Measurements from ENCODE around the gene CCDC38. TPM values are rescaled to one million over a fixed set of nuclear protein-coding genes. Genes with fewer than 3 reads are reported as not detected.

CCDC38 gene
- total and polyA plus RNA-seq, 10 of the 15 experiments (the other 5 are each of a cell fraction or from before 2014, with no cell fraction given) = 0.04 to 0.05 TPM; not detected in 8

DNA sequence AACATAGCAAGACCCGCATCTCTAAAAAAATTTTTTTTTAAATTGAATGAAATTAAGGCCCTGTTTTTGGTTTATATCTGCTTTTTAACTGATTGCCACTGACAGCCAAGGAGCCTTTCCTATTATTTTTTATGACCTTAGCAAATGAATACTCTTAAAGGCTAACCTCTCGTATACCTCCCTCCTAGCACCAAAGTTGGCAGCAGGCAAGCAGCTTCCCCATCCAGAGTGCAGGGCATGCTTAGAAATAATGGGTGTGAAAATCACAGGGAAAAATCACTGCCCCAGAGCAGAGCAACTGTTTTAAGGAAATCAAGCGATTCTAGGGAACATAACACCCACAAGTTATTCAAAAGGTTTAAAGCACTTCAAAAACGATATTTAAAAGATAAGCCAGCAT is 33.1 kb upstream of the CCDC38 start:
- ChIA-PET POLR2A (interaction anchor here (0.6 kb wide), 1 partner anchor 34 kb away, joined by 5 read pairs; no protein-coding TSS in a partner anchor), RAD21 (ENCODE audit: unreplicated experiment) (no interaction called here), SMC1A (ENCODE audit: uncharacterized antibody, unreplicated experiment) (no interaction called here), CTCF (no interaction called here)
- in situ Hi-C loops (cut with MboI) (no loop called here), intact Hi-C loops (cut with micrococcal nuclease; ENCODE audit: unreplicated experiment) (no loop called here)
- H3K27me3 ChIP-seq (replicated peaks in 1 of 2; ENCODE audit: control insufficient read depth in 2 of 2, insufficient read depth in 2 of 2, low read length in 1 of 2) = no peaks in the 10 kb centered on the region; a peak in 1 of 4 replicates
- BruUV-seq (replicated peaks) = no TSS peak
- H3K79me2 ChIP-seq (ENCODE audit: control insufficient read depth, insufficient read depth, low read length) = no peaks in the 10 kb centered on the region
- H3K4me2 ChIP-seq (ENCODE audit: control insufficient read depth, insufficient read depth) = no peak overlapping the region
- no peaks in the 10 kb centered on the region for H3K36me3 ChIP-seq (ENCODE audit: control insufficient read depth in 2 of 2, insufficient read depth in 2 of 2, low read length in 1 of 2)
- DNase-seq (ENCODE audit: low read depth, low spot score) = no peak
- no peak overlapping the region for H3K27ac ChIP-seq (ENCODE audit: control insufficient read depth, insufficient read depth)
- H3K4me3 ChIP-seq = no peak overlapping the region
- no peaks in the 10 kb centered on the region for H3K4me1 ChIP-seq (ENCODE audit: control insufficient read depth, insufficient read depth, low read length)
- TF ChIP-seq, protein P1, sequence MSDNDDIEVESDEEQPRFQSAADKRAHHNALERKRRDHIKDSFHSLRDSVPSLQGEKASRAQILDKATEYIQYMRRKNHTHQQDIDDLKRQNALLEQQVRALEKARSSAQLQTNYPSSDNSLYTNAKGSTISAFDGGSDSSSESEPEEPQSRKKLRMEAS (IDR thresholded peaks at IDR 0.05; ENCODE audit: low read depth, low read length) = no peak
- TF ChIP-seq JUNB (IDR thresholded peaks at IDR 0.05) (no peak), CBX3 (IDR thresholded peaks at IDR 0.05; ENCODE audit: borderline replicate concordance, low read depth) (no peak), SIN3A (IDR thresholded peaks at IDR 0.05; ENCODE audit: low read depth, low read length) (no peak), RELA (IDR thresholded peaks at IDR 0.05; ENCODE audit: borderline replicate concordance, partially characterized antibody) (no peak), NFXL1 (IDR thresholded peaks at IDR 0.05; ENCODE audit: borderline replicate concordance) (no peak), WRNIP1 (IDR thresholded peaks at IDR 0.05; ENCODE audit: borderline replicate concordance, low read depth, low read length) (no peak)
- TF ChIP-seq, protein P2, sequence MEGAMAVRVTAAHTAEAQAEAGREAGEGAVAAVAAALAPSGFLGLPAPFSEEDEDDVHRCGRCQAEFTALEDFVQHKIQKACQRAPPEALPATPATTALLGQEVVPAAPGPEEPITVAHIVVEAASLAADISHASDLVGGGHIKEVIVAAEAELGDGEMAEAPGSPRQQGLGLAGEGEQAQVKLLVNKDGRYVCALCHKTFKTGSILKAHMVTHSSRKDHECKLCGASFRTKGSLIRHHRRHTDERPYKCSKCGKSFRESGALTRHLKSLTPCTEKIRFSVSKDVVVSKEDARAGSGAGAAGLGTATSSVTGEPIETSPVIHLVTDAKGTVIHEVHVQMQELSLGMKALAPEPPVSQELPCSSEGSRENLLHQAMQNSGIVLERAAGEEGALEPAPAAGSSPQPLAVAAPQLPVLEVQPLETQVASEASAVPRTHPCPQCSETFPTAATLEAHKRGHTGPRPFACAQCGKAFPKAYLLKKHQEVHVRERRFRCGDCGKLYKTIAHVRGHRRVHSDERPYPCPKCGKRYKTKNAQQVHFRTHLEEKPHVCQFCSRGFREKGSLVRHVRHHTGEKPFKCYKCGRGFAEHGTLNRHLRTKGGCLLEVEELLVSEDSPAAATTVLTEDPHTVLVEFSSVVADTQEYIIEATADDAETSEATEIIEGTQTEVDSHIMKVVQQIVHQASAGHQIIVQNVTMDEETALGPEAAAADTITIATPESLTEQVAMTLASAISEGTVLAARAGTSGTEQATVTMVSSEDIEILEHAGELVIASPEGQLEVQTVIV (IDR thresholded peaks at IDR 0.05; ENCODE audit: borderline replicate concordance, partially characterized antibody) = no peak
- TF ChIP-seq, protein P3, sequence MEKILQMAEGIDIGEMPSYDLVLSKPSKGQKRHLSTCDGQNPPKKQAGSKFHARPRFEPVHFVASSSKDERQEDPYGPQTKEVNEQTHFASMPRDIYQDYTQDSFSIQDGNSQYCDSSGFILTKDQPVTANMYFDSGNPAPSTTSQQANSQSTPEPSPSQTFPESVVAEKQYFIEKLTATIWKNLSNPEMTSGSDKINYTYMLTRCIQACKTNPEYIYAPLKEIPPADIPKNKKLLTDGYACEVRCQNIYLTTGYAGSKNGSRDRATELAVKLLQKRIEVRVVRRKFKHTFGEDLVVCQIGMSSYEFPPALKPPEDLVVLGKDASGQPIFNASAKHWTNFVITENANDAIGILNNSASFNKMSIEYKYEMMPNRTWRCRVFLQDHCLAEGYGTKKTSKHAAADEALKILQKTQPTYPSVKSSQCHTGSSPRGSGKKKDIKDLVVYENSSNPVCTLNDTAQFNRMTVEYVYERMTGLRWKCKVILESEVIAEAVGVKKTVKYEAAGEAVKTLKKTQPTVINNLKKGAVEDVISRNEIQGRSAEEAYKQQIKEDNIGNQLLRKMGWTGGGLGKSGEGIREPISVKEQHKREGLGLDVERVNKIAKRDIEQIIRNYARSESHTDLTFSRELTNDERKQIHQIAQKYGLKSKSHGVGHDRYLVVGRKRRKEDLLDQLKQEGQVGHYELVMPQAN (conservative IDR thresholded peaks at IDR 0.05) = no peak
- H3K9ac ChIP-seq (ENCODE audit: control insufficient read depth, insufficient read depth, low read length) = no peak overlapping the region
- H2AFZ ChIP-seq (ENCODE audit: control insufficient read depth, low read depth, low read length) = no peak overlapping the region
- no peaks in the 10 kb centered on the region for H3K9me3 ChIP-seq (replicated peaks; ENCODE audit: control insufficient read depth, insufficient read depth, low read length)
- H4K20me1 ChIP-seq (ENCODE audit: control insufficient read depth, insufficient read depth) = no peaks in the 10 kb centered on the region
- FAIRE-seq = no peak
- ATAC-seq = no peak
- WGBS (ENCODE audit: insufficient coverage, insufficient replicate concordance, low lambda C conversion rate, missing lambda C conversion rate) = 37% methylated on average over 4 of the region's 4 CpGs

Data from GM12878 (cell line).